HG03354 (cell line): ENCODE data around the gene NEIL3.

Source experiments
- ATAC-seq: cut with Tn5 transposase; IDR thresholded peaks from one replicate; pipeline ENCODE4 v1.9.1; 2021; ENCODE audit warnings: mild to moderate bottlenecking; ENCODE audit not compliant: unreplicated experiment, poor library complexity, severe bottlenecking

NEIL3 gene

GRCh38 chr4:177403746-177404145, 94.1 kb downstream of the NEIL3 start:
- no peak for ATAC-seq

GRCh38 chr4:177404342-177404741, 94.7 kb downstream of the NEIL3 start:
- ATAC-seq, result no peak

GRCh38 chr4:177404986-177405385, 95.3 kb downstream of the NEIL3 start:
- no peak for ATAC-seq

- ATAC-seq, result no peak
Measured at GRCh38 chr4:177405508-177405907, 95.8 kb downstream of the NEIL3 start.

GRCh38 chr4:177408023-177408422, 98.3 kb downstream of the NEIL3 start:
- no peak for ATAC-seq

- no peak for ATAC-seq
Measured at GRCh38 chr4:177410566-177410965, 100.9 kb downstream of the NEIL3 start.

GRCh38 chr4:177411996-177412395, 102.3 kb downstream of the NEIL3 start:
- ATAC-seq, result no peak
